Measurements from ENCODE around the gene MAGEE2. TPM values are rescaled to one million over a fixed set of nuclear protein-coding genes. Genes with fewer than 3 reads are reported as not detected.
"Not testable (repeated sequence)": the region's sequence is repeated elsewhere in the genome, so short reads cannot be mapped to it uniquely, and the experiment has no call there.

Gene MAGEE2
- not detected for polyA plus RNA-seq (2012; ENCODE audit: insufficient read depth, insufficient read length)

DNA sequence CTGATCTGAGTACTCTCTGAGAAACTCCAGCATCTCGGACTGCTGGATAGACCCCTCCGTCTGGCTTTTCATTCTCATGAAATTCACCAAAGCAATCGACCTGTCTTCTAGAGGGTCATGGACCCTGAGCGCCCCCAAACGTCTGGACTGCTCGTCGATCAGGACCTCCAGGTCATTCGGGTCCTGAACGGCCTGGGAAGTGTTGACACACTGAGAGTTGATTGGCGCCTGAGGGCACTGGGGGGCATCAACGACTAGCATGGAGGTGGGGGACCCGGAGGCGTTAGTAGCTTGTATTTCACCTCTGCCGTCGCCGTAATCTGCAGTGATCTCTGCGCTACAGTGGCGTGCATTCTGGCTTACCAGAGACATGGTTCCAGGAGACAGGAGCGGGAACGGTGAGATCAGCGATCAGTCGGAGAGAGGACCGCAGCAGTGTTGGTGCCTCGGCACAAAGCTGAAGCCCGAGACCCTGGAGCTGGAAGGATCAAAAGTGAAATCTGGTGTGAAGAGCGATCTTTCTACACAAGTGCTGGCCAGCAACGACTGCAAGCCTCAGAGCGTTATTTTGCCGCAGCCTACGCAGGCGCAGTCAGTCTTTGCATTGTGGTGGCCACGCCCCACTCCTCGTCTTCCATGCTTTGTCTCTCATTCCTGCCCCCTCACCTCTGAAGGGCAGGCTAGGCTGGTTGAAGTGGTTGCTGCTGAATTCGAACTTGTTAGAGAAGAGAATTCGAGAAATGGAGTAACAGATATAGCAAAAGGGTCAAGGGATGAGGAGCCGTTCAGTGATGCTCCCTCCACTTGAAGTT, at the start of gene MAGEE2:
TSS of gene MAGEE2 (minus strand) at position 575 of the 812 bp plus-strand sequence. CDS start at position 372, 203 bp downstream.
- DNase-seq (ENCODE audit: low read depth, low spot score): no peak
- no peak within 1 kb of the TSS for H3K4me3 ChIP-seq (ENCODE audit: low read length)

DNA sequence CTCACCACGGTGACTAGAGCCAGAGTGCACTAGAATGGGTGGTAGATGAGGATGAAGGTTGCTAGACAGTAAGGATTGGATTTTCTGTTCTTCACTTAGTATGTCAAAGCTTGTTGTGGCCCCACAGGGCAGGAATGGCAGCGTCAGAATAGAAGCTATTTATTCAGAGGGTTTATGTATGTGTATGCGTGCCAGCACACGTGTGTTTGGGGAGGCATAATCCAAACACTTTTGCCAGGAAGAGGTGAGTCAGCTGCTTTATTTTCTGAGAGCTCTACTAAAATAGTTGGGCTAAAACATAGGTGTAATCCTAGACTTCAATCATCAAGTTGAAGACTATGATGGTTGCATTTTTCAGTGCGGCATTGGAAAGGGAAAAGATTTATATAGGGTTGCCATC, 1.2 kb upstream of the MAGEE2 start:
- DNase-seq (ENCODE audit: low read depth, low spot score): no peak
- H3K4me3 ChIP-seq (ENCODE audit: low read length): no peak overlapping the region

GRCh38 chrX:75781611-75782010, 3.4 kb downstream of the MAGEE2 start:
- no peak overlapping the region for H3K4me3 ChIP-seq (ENCODE audit: low read length)
- no peak for DNase-seq (ENCODE audit: low read depth, low spot score)

GRCh38 chrX:75768063-75768462, 17.0 kb downstream of the MAGEE2 start:
- not testable (repeated sequence) for H3K4me3 ChIP-seq (ENCODE audit: low read length); DNase-seq (ENCODE audit: low read depth, low spot score)

GRCh38 chrX:75748431-75748830, 36.6 kb downstream of the MAGEE2 start:
- no peak for DNase-seq (ENCODE audit: low read depth, low spot score)

DNA sequence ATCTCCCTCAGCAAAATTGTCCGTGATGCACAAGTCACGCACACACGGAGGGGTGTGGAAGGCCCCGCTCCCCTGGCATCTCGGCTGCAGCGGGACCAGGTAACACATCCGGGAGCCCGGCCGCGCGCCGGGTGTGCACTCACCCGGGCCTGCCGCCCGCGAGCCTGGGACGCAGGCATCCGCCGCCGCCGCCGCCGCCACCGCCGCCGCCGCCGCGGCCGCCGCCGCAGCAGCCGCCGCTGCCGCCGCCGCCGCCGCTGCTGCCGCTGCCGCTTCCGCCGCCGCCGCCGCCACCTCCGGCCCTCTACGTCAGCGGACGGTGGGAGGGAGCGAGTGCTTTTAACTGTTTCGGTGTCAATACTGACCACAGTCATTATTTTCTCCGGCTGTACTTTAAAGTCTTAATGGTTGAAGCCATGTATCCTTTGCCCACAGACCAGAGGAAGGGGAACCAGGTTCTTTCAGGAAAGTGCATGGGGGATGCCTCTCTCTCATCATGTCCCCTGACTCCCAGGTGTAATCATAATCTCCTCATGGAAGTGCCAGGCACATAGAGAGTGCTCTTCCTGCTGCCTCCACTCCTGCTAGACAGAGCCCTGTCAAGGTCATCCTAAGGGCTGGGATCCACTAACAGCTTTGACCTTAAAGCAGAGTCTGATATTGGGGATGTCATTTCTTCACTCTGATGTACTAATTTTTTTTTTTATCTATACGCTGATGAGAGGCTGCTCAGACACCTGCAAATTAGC, 38.0 kb downstream of the MAGEE2 start:
- peak; percentile 3 for DNase-seq (ENCODE audit: low read depth, low spot score)
- H3K4me3 ChIP-seq (ENCODE audit: low read length): peak overlapping the region; percentile 39

More at GRCh38 chrX:75748431-75748830, 36.6 kb downstream of the MAGEE2 start:
- no peak overlapping the region for H3K4me3 ChIP-seq (ENCODE audit: low read length)
